Spinal cord (tissue), 10 donors: ENCODE results near the gene PMP22. TPM values are rescaled to one million over a fixed set of nuclear protein-coding genes. Genes with fewer than 3 reads are reported as not detected.

Experiments used
- DNase-seq, 6 donors: peaks; one replicate each; pipeline versions ENCODE4 v3.0.0 to v3.0.0-alpha.2; 2013 to 2015; ENCODE audit warnings: low spot score in 6 of 6, low read depth in 4 of 6
- H3K27ac ChIP-seq: one replicate; pipeline ENCODE4 v1.5.1; 2013; ENCODE audit warnings: low read depth, low read length, control low read depth
- H3K27me3 ChIP-seq: one replicate; pipeline ENCODE4 v1.6.1; 2013; ENCODE audit warnings: low read length; ENCODE audit not compliant: control insufficient read depth, insufficient read depth
- H3K36me3 ChIP-seq: one replicate; pipeline ENCODE4 v1.6.1; 2013; ENCODE audit warnings: low read length; ENCODE audit not compliant: control insufficient read depth, insufficient read depth
- H3K4me1 ChIP-seq: one replicate; pipeline ENCODE4 v1.6.1; 2013; ENCODE audit warnings: low read length; ENCODE audit not compliant: control insufficient read depth, insufficient read depth
- H3K4me3 ChIP-seq: one replicate; pipeline ENCODE4 v1.5.1; 2013; ENCODE audit warnings: low read depth, low read length, control low read depth
- H3K9me3 ChIP-seq: one replicate; pipeline ENCODE4 v1.6.1; 2013; ENCODE audit warnings: low read length; ENCODE audit not compliant: control insufficient read depth, insufficient read depth
- WGBS: methylation state at CpG from one replicate; pipeline ENCODE4 v1.1.5; 2013; ENCODE audit warnings: missing lambda C conversion rate; ENCODE audit not compliant: insufficient coverage; 5-methylcytosine and 5-hydroxymethylcytosine counted together
- polyA plus RNA-seq, 2 donors: library from polyadenylated mRNA; unstranded; fragments of 120-200 nt; gene quantifications; one replicate each; pipeline ENCODE4 v1.2.1, GENCODE V29; 2013; ENCODE audit not compliant: insufficient read length in 2 of 2
- total RNA-seq, 2 donors: library from RNA; depleted of rRNA in 1 of 2; stranded (reverse); fragments of 120-200 nt in 1 of 2; fragments of >200 nt in 1 of 2; gene quantifications; one replicate each; pipeline versions ENCODE4 v1.2.3 to v1.2.4, GENCODE V29; 2013 to 2014
- donor health status: healthy.

PMP22 gene
- total and polyA plus RNA-seq, 4 donors, result 83.0 to 248 (median 144) TPM

GRCh38 chr17:15260376-15261257 is 4.5 kb downstream of the PMP22 start:
- H3K4me1 ChIP-seq, result peaks cover 64% of the 10 kb centered on the region
- peak in 5 of 6 donors; percentile 69 to 95 (median 77) for DNase-seq
- H3K9me3 ChIP-seq, result no peaks in the 10 kb centered on the region
- H3K4me3 ChIP-seq, result peak overlapping the region; percentile 78
- H3K36me3 ChIP-seq, result no peaks in the 10 kb centered on the region
- under 1% methylated on average over 61 of the region's 67 CpGs for WGBS
- H3K27ac ChIP-seq, result peak overlapping the region; percentile 98
- H3K27me3 ChIP-seq, result peaks cover 33% of the 10 kb centered on the region

GRCh38 chr17:15257796-15258512 is 7.2 kb downstream of the PMP22 start:
- Histone ChIP-seq H3K4me3 (no peak overlapping the region), H3K27ac (peak overlapping the region; percentile 53), H3K27me3 (peaks cover 17% of the 10 kb centered on the region), H3K9me3 (no peaks in the 10 kb centered on the region), H3K4me1 (peaks cover 54% of the 10 kb centered on the region), H3K36me3 (no peaks in the 10 kb centered on the region)
- no peak for DNase-seq
- 94% methylated on average over 5 of the region's 6 CpGs for WGBS

- H3K36me3 ChIP-seq, result peaks cover 1% of the 10 kb centered on the region
- DNase-seq, result peak; percentile 75 to 97 (median 87)
- peaks cover 54% of the 10 kb centered on the region for H3K4me1 ChIP-seq
- 3% methylated on average over 17 of the region's 17 CpGs for WGBS
- H3K4me3 ChIP-seq, result no peak overlapping the region
- H3K27ac ChIP-seq, result peak overlapping the region; percentile 53
- no peaks in the 10 kb centered on the region for H3K9me3 ChIP-seq
- H3K27me3 ChIP-seq, result peaks cover 11% of the 10 kb centered on the region
Observed at GRCh38 chr17:15257258-15257788, 7.8 kb downstream of the PMP22 start.

- H3K27me3 ChIP-seq, result peaks cover 5% of the 10 kb centered on the region
- no peak overlapping the region for H3K4me3 ChIP-seq
- no peak for DNase-seq
- H3K9me3 ChIP-seq, result no peaks in the 10 kb centered on the region
- WGBS, result 47% methylated on average over 5 of the region's 7 CpGs
- peak overlapping the region; percentile 11 for H3K27ac ChIP-seq
- H3K4me1 ChIP-seq, result peaks cover 50% of the 10 kb centered on the region
- peaks cover 2% of the 10 kb centered on the region for H3K36me3 ChIP-seq
Observed at GRCh38 chr17:15256689-15257088, 8.4 kb downstream of the PMP22 start.

GRCh38 chr17:15255713-15256454 is 9.2 kb downstream of the PMP22 start:
- H3K27me3 ChIP-seq, result no peaks in the 10 kb centered on the region
- H3K4me3 ChIP-seq, result no peak overlapping the region
- peaks cover 42% of the 10 kb centered on the region for H3K4me1 ChIP-seq
- H3K27ac ChIP-seq, result no peak overlapping the region
- H3K36me3 ChIP-seq, result peaks cover 2% of the 10 kb centered on the region
- no peak for DNase-seq
- no peaks in the 10 kb centered on the region for H3K9me3 ChIP-seq
- 88% methylated on average over 6 of the region's 13 CpGs for WGBS

- H3K4me3 ChIP-seq, result no peak overlapping the region
- 92% methylated on average over 11 of the region's 11 CpGs for WGBS
- H3K27ac ChIP-seq, result no peak overlapping the region
- H3K4me1 ChIP-seq, result peaks cover 30% of the 10 kb centered on the region
- peaks cover 2% of the 10 kb centered on the region for H3K36me3 ChIP-seq
- no peak for DNase-seq
- H3K27me3 ChIP-seq, result no peaks in the 10 kb centered on the region
- no peaks in the 10 kb centered on the region for H3K9me3 ChIP-seq
Observed at GRCh38 chr17:15250135-15250860, 14.8 kb downstream of the PMP22 start.

- Histone ChIP-seq H3K4me3 (no peak overlapping the region), H3K4me1 (peaks cover 32% of the 10 kb centered on the region), H3K27ac (peak overlapping the region; percentile 81), H3K9me3 (no peaks in the 10 kb centered on the region), H3K36me3 (peaks cover 2% of the 10 kb centered on the region), H3K27me3 (no peaks in the 10 kb centered on the region)
- 58% methylated on average over 4 of the region's 5 CpGs for WGBS
- DNase-seq, result no peak
Observed at GRCh38 chr17:15249487-15249886, 15.6 kb downstream of the PMP22 start.

GRCh38 chr17:15247891-15248529 is 17.1 kb downstream of the PMP22 start:
- no peak overlapping the region for H3K4me3 ChIP-seq
- H3K27ac ChIP-seq, result peak overlapping the region; percentile 81
- no peaks in the 10 kb centered on the region for H3K9me3 ChIP-seq
- DNase-seq, result no peak
- 95% methylated on average over 8 of the region's 8 CpGs for WGBS
- H3K4me1 ChIP-seq, result peaks cover 31% of the 10 kb centered on the region
- H3K36me3 ChIP-seq, result peaks cover 2% of the 10 kb centered on the region
- H3K27me3 ChIP-seq, result no peaks in the 10 kb centered on the region
